Endothelial cell (in vitro differentiated cells): ENCODE data around the gene RORB. TPM values are rescaled to one million over a fixed set of nuclear protein-coding genes. Genes with fewer than 3 reads are reported as not detected.

Experiments
- DNase-seq: peaks from one replicate; pipeline ENCODE4 v3.0.0; 2021; ENCODE audit warnings: low spot score
- H3K27ac Mint-ChIP-seq: one replicate; pipeline ENCODE4 v1.8.0; 2021; ENCODE audit warnings: mixed read lengths, inconsistent platforms; ENCODE audit not compliant: unreplicated experiment
- H3K27me3 Mint-ChIP-seq: one replicate; pipeline ENCODE4 v1.8.0; 2021; ENCODE audit warnings: mild to moderate bottlenecking, moderate library complexity, mixed read lengths, inconsistent platforms; ENCODE audit not compliant: unreplicated experiment
- H3K36me3 Mint-ChIP-seq: one replicate; pipeline ENCODE4 v1.8.0; 2021; ENCODE audit warnings: mild to moderate bottlenecking, low read depth, mixed read lengths, inconsistent platforms; ENCODE audit not compliant: unreplicated experiment
- H3K4me1 Mint-ChIP-seq: one replicate; pipeline ENCODE4 v1.8.0; 2021; ENCODE audit warnings: mild to moderate bottlenecking, mixed read lengths, inconsistent platforms; ENCODE audit not compliant: unreplicated experiment
- H3K4me3 Mint-ChIP-seq: one replicate; pipeline ENCODE4 v1.8.0; 2021; ENCODE audit warnings: mild to moderate bottlenecking, mixed read lengths, inconsistent platforms; ENCODE audit not compliant: unreplicated experiment
- H3K9me3 Mint-ChIP-seq: one replicate; pipeline ENCODE4 v1.8.0; 2021; ENCODE audit warnings: mixed read lengths, inconsistent platforms; ENCODE audit not compliant: unreplicated experiment
- CTCF ChIP-seq: fragments of 200-600 bp; sonication (generic); IDR thresholded peaks from one replicate; pipeline ENCODE4 v1.5.0; 2021; ENCODE audit warnings: antibody characterized with exemption; ENCODE audit not compliant: unreplicated experiment
- total RNA-seq: library from RNA; stranded (reverse); fragmentation: NEBNext Ultra II Directional; extraction: Animal tissue kit (Norgen Biotek cat#: 25700); gene quantifications from one replicate; pipeline ENCODE4 v1.2.1, GENCODE V29; 2021; ENCODE audit not compliant: unreplicated experiment

Gene RORB
- total RNA-seq, 1 donor from 2014 or later = 0.51 TPM

GRCh38 chr9:74697535-74697934, 200.4 kb downstream of the RORB start:
- no peak for DNase-seq
- no peaks in the 10 kb centered on the region for H3K36me3 Mint-ChIP-seq
- H3K27ac Mint-ChIP-seq = no peak overlapping the region
- H3K27me3 Mint-ChIP-seq = no peaks in the 10 kb centered on the region
- H3K4me1 Mint-ChIP-seq = no peaks in the 10 kb centered on the region
- H3K9me3 Mint-ChIP-seq = no peaks in the 10 kb centered on the region
- TF ChIP-seq CTCF = no peak
- no peak overlapping the region for H3K4me3 Mint-ChIP-seq

- Mint-ChIP-seq H3K9me3 (no peaks in the 10 kb centered on the region), H3K36me3 (no peaks in the 10 kb centered on the region), H3K4me1 (no peaks in the 10 kb centered on the region), H3K27me3 (no peaks in the 10 kb centered on the region), H3K4me3 (no peak overlapping the region), H3K27ac (no peak overlapping the region)
- DNase-seq = no peak
- no peak for TF ChIP-seq CTCF
These were observed 214.2 kb downstream of the RORB start for GRCh38 chr9:74711341-74711740.

- DNase-seq = no peak
- TF ChIP-seq CTCF = no peak
- Mint-ChIP-seq H3K36me3 (no peaks in the 10 kb centered on the region), H3K4me1 (no peaks in the 10 kb centered on the region), H3K27ac (no peak overlapping the region), H3K4me3 (no peak overlapping the region), H3K27me3 (no peaks in the 10 kb centered on the region), H3K9me3 (no peaks in the 10 kb centered on the region)
These were observed 221.6 kb downstream of the RORB start for GRCh38 chr9:74718709-74719108.

GRCh38 chr9:74719306-74719705, 222.2 kb downstream of the RORB start:
- no peak overlapping the region for H3K4me3 Mint-ChIP-seq
- H3K9me3 Mint-ChIP-seq = no peaks in the 10 kb centered on the region
- no peaks in the 10 kb centered on the region for H3K27me3 Mint-ChIP-seq
- H3K27ac Mint-ChIP-seq = no peak overlapping the region
- no peak for TF ChIP-seq CTCF
- no peaks in the 10 kb centered on the region for H3K4me1 Mint-ChIP-seq
- H3K36me3 Mint-ChIP-seq = no peaks in the 10 kb centered on the region
- DNase-seq = no peak

GRCh38 chr9:74721696-74722660, 224.8 kb downstream of the RORB start:
- Mint-ChIP-seq H3K36me3 (no peaks in the 10 kb centered on the region), H3K27ac (no peak overlapping the region), H3K9me3 (no peaks in the 10 kb centered on the region), H3K27me3 (no peaks in the 10 kb centered on the region), H3K4me3 (no peak overlapping the region), H3K4me1 (no peaks in the 10 kb centered on the region)
- no peak for DNase-seq
- no peak for TF ChIP-seq CTCF
